WTC11 (cell line): ENCODE measurements around the gene ILK. TPM values are rescaled to one million over a fixed set of nuclear protein-coding genes. Genes with fewer than 3 reads are reported as not detected.

Experiments used
- ATAC-seq: fragments of 200-7000 bp; cut with Tn5 transposase; 2 replicates; pipeline ENCODE4 v1.10.0; 2021; ENCODE audit warnings: mild to moderate bottlenecking, moderate library complexity
- CTCF ChIA-PET: fragments of 300-600 bp; sonication (Branson Sonifier 250); formaldehyde crosslinking; loops from one replicate; lab custom pipeline; 2021; ENCODE audit warnings: antibody characterized with exemption; lab: Charles Lee
- POLR2A ChIA-PET: fragments of 350-600 bp; sonication (Branson Sonifier 250); formaldehyde crosslinking; loops from one replicate; lab custom pipeline; 2021; ENCODE audit warnings: antibody characterized with exemption; lab: Charles Lee
- DNase-seq: peaks from one replicate; pipeline ENCODE4 v3.0.0; 2021; ENCODE audit warnings: low spot score
- H3K27ac Mint-ChIP-seq: 2 replicates; pipeline ENCODE4 v1.8.0; 2021; ENCODE audit warnings: mixed read lengths
- H3K27me3 Mint-ChIP-seq: 2 replicates; pipeline ENCODE4 v1.8.0; 2021; ENCODE audit warnings: low read depth, mild to moderate bottlenecking, moderate library complexity, mixed read lengths
- H3K36me3 Mint-ChIP-seq: 2 replicates; pipeline ENCODE4 v1.8.0; 2021; ENCODE audit warnings: mixed read lengths
- H3K4me1 Mint-ChIP-seq: 2 replicates; pipeline ENCODE4 v1.8.0; 2022; ENCODE audit warnings: mixed read lengths
- H3K4me3 Mint-ChIP-seq: 2 replicates; pipeline ENCODE4 v1.8.0; 2021; ENCODE audit warnings: mild to moderate bottlenecking, moderate library complexity, mixed read lengths
- H3K9me3 Mint-ChIP-seq: 2 replicates; pipeline ENCODE4 v1.8.0; 2021; ENCODE audit warnings: mixed read lengths
- ATF1 ChIP-seq: sonication (generic); formaldehyde crosslinking; IDR thresholded peaks from 2 replicates; pipeline ENCODE4 v1.8.1; 2023; ENCODE audit warnings: mild to moderate bottlenecking, moderate library complexity, missing genetic modification reagents
- FOXK1 ChIP-seq: sonication (generic); formaldehyde crosslinking; IDR thresholded peaks from 2 replicates; pipeline ENCODE4 v1.8.0; 2022; ENCODE audit warnings: mild to moderate bottlenecking, moderate library complexity, missing genetic modification reagents
- MYBL2 ChIP-seq: sonication (generic); formaldehyde crosslinking; IDR thresholded peaks from 2 replicates; pipeline ENCODE4 v1.8.1; 2023; ENCODE audit warnings: mild to moderate bottlenecking, moderate library complexity, missing genetic modification reagents
- PRRX2 ChIP-seq: fragments of 250-450 bp; sonication (Bioruptor Pico); IDR thresholded peaks from 2 replicates; pipeline ENCODE4 v1.8.0; 2021; ENCODE audit warnings: mild to moderate bottlenecking
- SMAD3 ChIP-seq: sonication (generic); formaldehyde crosslinking; IDR thresholded peaks from 2 replicates; pipeline ENCODE4 v1.8.0; 2022; ENCODE audit warnings: missing genetic modification reagents, mild to moderate bottlenecking, borderline replicate concordance
- SOX15 ChIP-seq: fragments of 250-450 bp; sonication (Bioruptor Pico); IDR thresholded peaks from 2 replicates; pipeline ENCODE4 v1.9.0; 2021; ENCODE audit warnings: mild to moderate bottlenecking
- TEAD1 ChIP-seq: sonication (generic); formaldehyde crosslinking; IDR thresholded peaks from 2 replicates; pipeline ENCODE4 v1.8.0; 2022; ENCODE audit warnings: mild to moderate bottlenecking, missing genetic modification reagents
- TP53 ChIP-seq: sonication (generic); formaldehyde crosslinking; IDR thresholded peaks from 2 replicates; pipeline ENCODE4 v1.8.1; 2023; ENCODE audit warnings: mild to moderate bottlenecking, missing genetic modification reagents
- ZBTB21 ChIP-seq: sonication (generic); formaldehyde crosslinking; IDR thresholded peaks from 2 replicates; pipeline ENCODE4 v1.8.1; 2023; ENCODE audit warnings: mild to moderate bottlenecking, missing genetic modification reagents, borderline replicate concordance
- ZNF317 ChIP-seq: sonication (generic); formaldehyde crosslinking; IDR thresholded peaks from 2 replicates; pipeline ENCODE4 v1.8.1; 2023; ENCODE audit warnings: low read depth, mild to moderate bottlenecking, moderate library complexity, missing genetic modification reagents, borderline replicate concordance
- ZNF396 ChIP-seq: fragments of 250-450 bp; sonication (Bioruptor Pico); IDR thresholded peaks from 2 replicates; pipeline ENCODE4 v1.8.0; 2021; ENCODE audit warnings: mild to moderate bottlenecking, moderate library complexity, borderline replicate concordance
- ZNF423 ChIP-seq: fragments of 250-450 bp; sonication (Bioruptor Pico); IDR thresholded peaks from 2 replicates; pipeline ENCODE4 v2.1.2; 2022; ENCODE audit warnings: mild to moderate bottlenecking, moderate library complexity
- total RNA-seq: library from RNA; stranded (reverse); gene quantifications from 3 replicates; pipeline ENCODE4 v1.2.3, GENCODE V29; 2021
- TF ChIP-seq, protein P1 (sequence below): sonication (generic); formaldehyde crosslinking; IDR thresholded peaks from 2 replicates; pipeline ENCODE4 v1.8.1; 2022; ENCODE audit warnings: mild to moderate bottlenecking, moderate library complexity, missing genetic modification reagents
- TF ChIP-seq, protein P2 (sequence below): fragments of 250-450 bp; sonication (Bioruptor Pico); IDR thresholded peaks from 2 replicates; pipeline ENCODE4 v1.9.0; 2021; ENCODE audit warnings: mild to moderate bottlenecking
- TF ChIP-seq, protein P3 (sequence below): sonication (generic); formaldehyde crosslinking; IDR thresholded peaks from 2 replicates; pipeline ENCODE4 v1.8.0; 2023; ENCODE audit warnings: missing genetic modification reagents
- TF ChIP-seq, protein P4 (sequence below): sonication (generic); formaldehyde crosslinking; IDR thresholded peaks from 2 replicates; pipeline ENCODE4 v1.8.0; 2022; ENCODE audit warnings: mild to moderate bottlenecking, missing genetic modification reagents
- TF ChIP-seq, protein P5 (sequence below): sonication (generic); formaldehyde crosslinking; IDR thresholded peaks from 2 replicates; pipeline ENCODE4 v1.8.1; 2022; ENCODE audit warnings: mild to moderate bottlenecking, missing genetic modification reagents, moderate library complexity, borderline replicate concordance
- TF ChIP-seq, protein P6 (sequence below): sonication (generic); formaldehyde crosslinking; IDR thresholded peaks from 2 replicates; pipeline ENCODE4 v1.8.1; 2023; ENCODE audit warnings: mild to moderate bottlenecking, missing genetic modification reagents, moderate library complexity
- TF ChIP-seq, protein P7 (sequence below): sonication (generic); formaldehyde crosslinking; IDR thresholded peaks from 2 replicates; pipeline ENCODE4 v1.8.1; 2023; ENCODE audit warnings: mild to moderate bottlenecking, missing genetic modification reagents, moderate library complexity
- TF ChIP-seq, protein P8 (sequence below): sonication (generic); formaldehyde crosslinking; IDR thresholded peaks from 2 replicates; pipeline ENCODE4 v1.8.0; 2022; ENCODE audit warnings: missing genetic modification reagents

ILK gene
- total RNA-seq, 1 experiment from 2014 or later: 97.7 TPM

DNA sequence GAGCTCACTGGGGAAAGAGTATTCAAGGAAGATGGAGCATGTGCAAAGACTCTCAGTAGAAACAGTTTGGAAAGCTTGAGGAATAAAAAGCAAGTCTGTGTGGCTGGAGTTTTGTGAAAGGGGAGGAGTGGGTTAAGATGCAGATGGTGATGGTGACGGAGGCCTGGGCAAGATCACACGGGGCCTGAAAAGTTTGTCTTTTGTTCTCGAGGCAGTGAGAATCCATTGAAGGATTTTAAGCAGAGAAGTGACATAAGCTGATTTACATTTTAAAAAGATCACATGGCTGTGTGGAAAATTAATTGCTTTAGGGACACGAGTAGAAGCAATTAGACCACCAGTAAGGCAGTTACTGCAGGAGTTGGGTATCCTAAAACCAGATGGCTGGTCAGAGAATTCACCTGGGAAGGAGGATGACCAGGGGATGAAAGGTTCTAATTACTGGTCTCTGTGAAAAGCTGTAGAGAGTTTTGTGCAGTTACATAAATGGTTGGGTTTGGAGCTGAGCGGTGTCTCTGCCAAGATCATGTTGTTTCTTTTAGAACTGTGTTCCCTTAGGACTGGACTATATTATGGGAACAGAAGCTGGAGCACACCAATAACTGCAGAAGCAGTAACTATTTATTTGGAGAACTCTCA, 7.2 kb upstream of the ILK start:
- Mint-ChIP-seq H3K27ac (no peak overlapping the region), H3K4me1 (peaks cover 6% of the 10 kb centered on the region; the same call in 1 of the 2 replicates), H3K27me3 (no peaks in the 10 kb centered on the region), H3K36me3 (peaks cover 18% of the 10 kb centered on the region), H3K4me3 (no peak overlapping the region), H3K9me3 (no peaks in the 10 kb centered on the region)
- ATAC-seq: no peak
- CTCF ChIA-PET: interaction anchor here (0.9 kb wide), 1 partner anchor 71 kb away, joined by 3 read pairs; no protein-coding TSS in a partner anchor
- DNase-seq: no peak
- TF ChIP-seq, protein P1, sequence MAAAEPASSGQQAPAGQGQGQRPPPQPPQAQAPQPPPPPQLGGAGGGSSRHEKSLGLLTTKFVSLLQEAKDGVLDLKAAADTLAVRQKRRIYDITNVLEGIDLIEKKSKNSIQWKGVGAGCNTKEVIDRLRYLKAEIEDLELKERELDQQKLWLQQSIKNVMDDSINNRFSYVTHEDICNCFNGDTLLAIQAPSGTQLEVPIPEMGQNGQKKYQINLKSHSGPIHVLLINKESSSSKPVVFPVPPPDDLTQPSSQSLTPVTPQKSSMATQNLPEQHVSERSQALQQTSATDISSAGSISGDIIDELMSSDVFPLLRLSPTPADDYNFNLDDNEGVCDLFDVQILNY (CRISPR knock-in tag): no peak
- POLR2A ChIA-PET: no interaction called here

DNA sequence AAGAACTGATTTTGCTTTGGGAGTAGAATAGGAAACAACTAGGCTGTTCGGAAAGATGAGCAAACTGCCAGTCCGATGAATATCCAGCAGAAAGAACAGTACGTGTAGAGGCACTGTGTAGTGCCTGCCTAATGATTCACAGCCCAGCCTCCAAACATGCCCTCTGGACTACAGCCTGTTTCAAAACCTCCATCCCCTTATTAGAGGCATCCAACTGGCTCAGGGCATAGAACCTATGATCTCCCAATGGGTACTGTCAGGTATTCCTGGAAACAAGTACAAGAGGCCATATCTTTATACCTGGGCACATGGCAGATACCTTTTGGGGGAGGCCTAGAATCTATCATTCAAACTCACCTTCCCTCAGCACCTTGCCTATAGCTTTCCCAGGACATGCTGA, 5.0 kb upstream of the ILK start:
- ATAC-seq (no peak), DNase-seq (no peak)
- TF ChIP-seq, protein P2, sequence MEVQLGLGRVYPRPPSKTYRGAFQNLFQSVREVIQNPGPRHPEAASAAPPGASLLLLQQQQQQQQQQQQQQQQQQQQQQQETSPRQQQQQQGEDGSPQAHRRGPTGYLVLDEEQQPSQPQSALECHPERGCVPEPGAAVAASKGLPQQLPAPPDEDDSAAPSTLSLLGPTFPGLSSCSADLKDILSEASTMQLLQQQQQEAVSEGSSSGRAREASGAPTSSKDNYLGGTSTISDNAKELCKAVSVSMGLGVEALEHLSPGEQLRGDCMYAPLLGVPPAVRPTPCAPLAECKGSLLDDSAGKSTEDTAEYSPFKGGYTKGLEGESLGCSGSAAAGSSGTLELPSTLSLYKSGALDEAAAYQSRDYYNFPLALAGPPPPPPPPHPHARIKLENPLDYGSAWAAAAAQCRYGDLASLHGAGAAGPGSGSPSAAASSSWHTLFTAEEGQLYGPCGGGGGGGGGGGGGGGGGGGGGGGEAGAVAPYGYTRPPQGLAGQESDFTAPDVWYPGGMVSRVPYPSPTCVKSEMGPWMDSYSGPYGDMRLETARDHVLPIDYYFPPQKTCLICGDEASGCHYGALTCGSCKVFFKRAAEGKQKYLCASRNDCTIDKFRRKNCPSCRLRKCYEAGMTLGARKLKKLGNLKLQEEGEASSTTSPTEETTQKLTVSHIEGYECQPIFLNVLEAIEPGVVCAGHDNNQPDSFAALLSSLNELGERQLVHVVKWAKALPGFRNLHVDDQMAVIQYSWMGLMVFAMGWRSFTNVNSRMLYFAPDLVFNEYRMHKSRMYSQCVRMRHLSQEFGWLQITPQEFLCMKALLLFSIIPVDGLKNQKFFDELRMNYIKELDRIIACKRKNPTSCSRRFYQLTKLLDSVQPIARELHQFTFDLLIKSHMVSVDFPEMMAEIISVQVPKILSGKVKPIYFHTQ (CRISPR knock-in tag): no peak
- TF ChIP-seq, protein P3, sequence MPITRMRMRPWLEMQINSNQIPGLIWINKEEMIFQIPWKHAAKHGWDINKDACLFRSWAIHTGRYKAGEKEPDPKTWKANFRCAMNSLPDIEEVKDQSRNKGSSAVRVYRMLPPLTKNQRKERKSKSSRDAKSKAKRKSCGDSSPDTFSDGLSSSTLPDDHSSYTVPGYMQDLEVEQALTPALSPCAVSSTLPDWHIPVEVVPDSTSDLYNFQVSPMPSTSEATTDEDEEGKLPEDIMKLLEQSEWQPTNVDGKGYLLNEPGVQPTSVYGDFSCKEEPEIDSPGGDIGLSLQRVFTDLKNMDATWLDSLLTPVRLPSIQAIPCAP (CRISPR knock-in tag): no peak
- TF ChIP-seq ZNF317 (CRISPR knock-in tag) (no peak), SMAD3 (CRISPR knock-in tag) (no peak), ZNF423 (CRISPR knock-in tag) (no peak), MYBL2 (CRISPR knock-in tag) (no peak), FOXK1 (no peak), TEAD1 (CRISPR knock-in tag) (no peak), ZBTB21 (CRISPR knock-in tag) (no peak), SOX15 (CRISPR knock-in tag) (no peak), TP53 (CRISPR knock-in tag) (no peak), ATF1 (CRISPR knock-in tag) (no peak), PRRX2 (CRISPR knock-in tag) (no peak), ZNF396 (CRISPR knock-in tag) (no peak)
- TF ChIP-seq, protein P4, sequence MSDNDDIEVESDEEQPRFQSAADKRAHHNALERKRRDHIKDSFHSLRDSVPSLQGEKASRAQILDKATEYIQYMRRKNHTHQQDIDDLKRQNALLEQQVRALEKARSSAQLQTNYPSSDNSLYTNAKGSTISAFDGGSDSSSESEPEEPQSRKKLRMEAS (CRISPR knock-in tag): no peak
- TF ChIP-seq, protein P5, sequence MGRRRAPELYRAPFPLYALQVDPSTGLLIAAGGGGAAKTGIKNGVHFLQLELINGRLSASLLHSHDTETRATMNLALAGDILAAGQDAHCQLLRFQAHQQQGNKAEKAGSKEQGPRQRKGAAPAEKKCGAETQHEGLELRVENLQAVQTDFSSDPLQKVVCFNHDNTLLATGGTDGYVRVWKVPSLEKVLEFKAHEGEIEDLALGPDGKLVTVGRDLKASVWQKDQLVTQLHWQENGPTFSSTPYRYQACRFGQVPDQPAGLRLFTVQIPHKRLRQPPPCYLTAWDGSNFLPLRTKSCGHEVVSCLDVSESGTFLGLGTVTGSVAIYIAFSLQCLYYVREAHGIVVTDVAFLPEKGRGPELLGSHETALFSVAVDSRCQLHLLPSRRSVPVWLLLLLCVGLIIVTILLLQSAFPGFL (CRISPR knock-in tag): no peak
- TF ChIP-seq, protein P6, sequence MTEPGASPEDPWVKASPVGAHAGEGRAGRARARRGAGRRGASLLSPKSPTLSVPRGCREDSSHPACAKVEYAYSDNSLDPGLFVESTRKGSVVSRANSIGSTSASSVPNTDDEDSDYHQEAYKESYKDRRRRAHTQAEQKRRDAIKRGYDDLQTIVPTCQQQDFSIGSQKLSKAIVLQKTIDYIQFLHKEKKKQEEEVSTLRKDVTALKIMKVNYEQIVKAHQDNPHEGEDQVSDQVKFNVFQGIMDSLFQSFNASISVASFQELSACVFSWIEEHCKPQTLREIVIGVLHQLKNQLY (CRISPR knock-in tag): no peak
- TF ChIP-seq, protein P7, sequence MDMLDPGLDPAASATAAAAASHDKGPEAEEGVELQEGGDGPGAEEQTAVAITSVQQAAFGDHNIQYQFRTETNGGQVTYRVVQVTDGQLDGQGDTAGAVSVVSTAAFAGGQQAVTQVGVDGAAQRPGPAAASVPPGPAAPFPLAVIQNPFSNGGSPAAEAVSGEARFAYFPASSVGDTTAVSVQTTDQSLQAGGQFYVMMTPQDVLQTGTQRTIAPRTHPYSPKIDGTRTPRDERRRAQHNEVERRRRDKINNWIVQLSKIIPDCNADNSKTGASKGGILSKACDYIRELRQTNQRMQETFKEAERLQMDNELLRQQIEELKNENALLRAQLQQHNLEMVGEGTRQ (CRISPR knock-in tag): no peak
- TF ChIP-seq, protein P8, sequence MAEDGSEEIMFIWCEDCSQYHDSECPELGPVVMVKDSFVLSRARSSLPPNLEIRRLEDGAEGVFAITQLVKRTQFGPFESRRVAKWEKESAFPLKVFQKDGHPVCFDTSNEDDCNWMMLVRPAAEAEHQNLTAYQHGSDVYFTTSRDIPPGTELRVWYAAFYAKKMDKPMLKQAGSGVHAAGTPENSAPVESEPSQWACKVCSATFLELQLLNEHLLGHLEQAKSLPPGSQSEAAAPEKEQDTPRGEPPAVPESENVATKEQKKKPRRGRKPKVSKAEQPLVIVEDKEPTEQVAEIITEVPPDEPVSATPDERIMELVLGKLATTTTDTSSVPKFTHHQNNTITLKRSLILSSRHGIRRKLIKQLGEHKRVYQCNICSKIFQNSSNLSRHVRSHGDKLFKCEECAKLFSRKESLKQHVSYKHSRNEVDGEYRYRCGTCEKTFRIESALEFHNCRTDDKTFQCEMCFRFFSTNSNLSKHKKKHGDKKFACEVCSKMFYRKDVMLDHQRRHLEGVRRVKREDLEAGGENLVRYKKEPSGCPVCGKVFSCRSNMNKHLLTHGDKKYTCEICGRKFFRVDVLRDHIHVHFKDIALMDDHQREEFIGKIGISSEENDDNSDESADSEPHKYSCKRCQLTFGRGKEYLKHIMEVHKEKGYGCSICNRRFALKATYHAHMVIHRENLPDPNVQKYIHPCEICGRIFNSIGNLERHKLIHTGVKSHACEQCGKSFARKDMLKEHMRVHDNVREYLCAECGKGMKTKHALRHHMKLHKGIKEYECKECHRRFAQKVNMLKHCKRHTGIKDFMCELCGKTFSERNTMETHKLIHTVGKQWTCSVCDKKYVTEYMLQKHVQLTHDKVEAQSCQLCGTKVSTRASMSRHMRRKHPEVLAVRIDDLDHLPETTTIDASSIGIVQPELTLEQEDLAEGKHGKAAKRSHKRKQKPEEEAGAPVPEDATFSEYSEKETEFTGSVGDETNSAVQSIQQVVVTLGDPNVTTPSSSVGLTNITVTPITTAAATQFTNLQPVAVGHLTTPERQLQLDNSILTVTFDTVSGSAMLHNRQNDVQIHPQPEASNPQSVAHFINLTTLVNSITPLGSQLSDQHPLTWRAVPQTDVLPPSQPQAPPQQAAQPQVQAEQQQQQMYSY: no peak
- H3K27me3 Mint-ChIP-seq: no peaks in the 10 kb centered on the region
- CTCF ChIA-PET: interaction anchor here (1.1 kb wide), 1 partner anchor 27 kb away, joined by 3 read pairs; no protein-coding TSS in a partner anchor
- POLR2A ChIA-PET: no interaction called here
- H3K4me1 Mint-ChIP-seq: peaks cover 6% of the 10 kb centered on the region; the same call in 1 of the 2 replicates
- peaks cover 19% of the 10 kb centered on the region for H3K36me3 Mint-ChIP-seq
- H3K27ac Mint-ChIP-seq: no peak overlapping the region
- H3K4me3 Mint-ChIP-seq: no peak overlapping the region
- no peaks in the 10 kb centered on the region for H3K9me3 Mint-ChIP-seq
